Effector memory CD8-positive, alpha-beta T cell (primary cell): Measurements from ENCODE around the gene RASAL2.

Source experiments
- ATAC-seq: fragments of 150-1000 bp; cut with Tn5 transposase; replicated peaks from 2 replicates; pipeline ENCODE4 v1.10.0; 2021; ENCODE audit warnings: mild to moderate bottlenecking, moderate library complexity
- DNase-seq, 3 experiments: peaks; one replicate each; pipeline ENCODE4 v3.0.0; 2021
- H3K27ac Mint-ChIP-seq, 2 donors: one replicate each; pipeline ENCODE4 v1.8.0; 2022; ENCODE audit warnings: mild to moderate bottlenecking in 2 of 2, mixed read lengths in 2 of 2, moderate library complexity in 2 of 2
- H3K27me3 Mint-ChIP-seq, 2 donors: one replicate each; pipeline ENCODE4 v1.8.0; 2022; ENCODE audit warnings: mixed read lengths in 2 of 2
- H3K36me3 Mint-ChIP-seq: one replicate; pipeline ENCODE4 v1.8.0; 2022; ENCODE audit warnings: mild to moderate bottlenecking, moderate library complexity, mixed read lengths; ENCODE audit not compliant: insufficient read depth
- H3K4me1 Mint-ChIP-seq, 2 donors: one replicate each; pipeline ENCODE4 v1.8.0; 2022; ENCODE audit warnings: low read depth in 2 of 2, mixed read lengths in 2 of 2
- H3K4me3 Mint-ChIP-seq, 2 donors: one replicate each; pipeline ENCODE4 v1.8.0; 2022; ENCODE audit warnings: mild to moderate bottlenecking in 2 of 2, mixed read lengths in 2 of 2, moderate library complexity in 2 of 2
- H3K9me3 Mint-ChIP-seq, 2 donors: one replicate each; pipeline ENCODE4 v1.8.0; 2022; ENCODE audit warnings: mixed read lengths in 2 of 2

RASAL2 gene

DNA sequence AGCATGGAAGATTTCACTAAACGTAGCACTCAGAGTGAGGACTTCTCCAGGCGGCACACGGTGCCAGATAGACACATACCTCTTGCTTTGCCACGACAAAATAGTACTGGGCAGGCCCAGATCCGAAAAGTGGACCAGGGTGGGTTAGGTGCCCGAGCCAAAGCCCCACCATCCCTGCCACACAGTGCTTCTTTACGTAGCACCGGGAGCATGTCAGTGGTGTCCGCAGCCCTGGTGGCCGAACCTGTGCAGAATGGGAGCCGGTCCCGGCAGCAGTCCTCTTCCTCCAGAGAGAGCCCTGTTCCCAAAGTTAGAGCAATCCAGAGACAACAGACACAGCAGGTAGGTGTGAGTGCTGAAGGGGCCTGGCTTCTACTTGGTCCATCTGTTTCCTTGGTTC lies 364.3 kb downstream of the RASAL2 start:
- no peaks in the 10 kb centered on the region for H3K9me3 Mint-ChIP-seq
- no peak for ATAC-seq
- no peak overlapping the region for H3K4me3 Mint-ChIP-seq
- no peaks in the 10 kb centered on the region for H3K27me3 Mint-ChIP-seq
- no peak overlapping the region for H3K27ac Mint-ChIP-seq
- H3K36me3 Mint-ChIP-seq = no peaks in the 10 kb centered on the region
- no peak for DNase-seq
- no peaks in the 10 kb centered on the region for H3K4me1 Mint-ChIP-seq

DNA sequence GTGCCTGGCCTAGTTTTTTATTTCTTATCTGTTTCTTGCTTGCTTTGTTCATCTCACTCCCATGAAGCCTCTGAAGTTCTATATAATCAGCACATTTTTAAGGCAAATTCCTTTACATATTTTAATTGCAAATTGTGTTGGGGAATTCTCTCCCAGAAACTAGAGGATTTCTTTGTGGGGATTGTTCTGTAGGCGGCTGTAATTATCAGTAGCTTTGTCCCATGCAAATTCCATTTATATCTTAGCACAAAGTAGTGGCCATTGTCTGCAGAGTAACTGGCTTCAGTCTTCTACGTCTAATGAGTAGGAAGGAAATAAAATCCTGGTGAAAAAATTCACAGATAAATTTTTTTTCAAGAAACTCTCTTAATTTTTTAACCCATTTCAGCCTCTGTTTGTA lies 367.2 kb downstream of the RASAL2 start:
- ATAC-seq (no peak), DNase-seq (no peak)
- Mint-ChIP-seq H3K27ac (no peak overlapping the region), H3K4me1 (no peaks in the 10 kb centered on the region), H3K36me3 (no peaks in the 10 kb centered on the region), H3K9me3 (no peaks in the 10 kb centered on the region), H3K27me3 (peaks cover 0 to 6% of the 10 kb centered on the region in 2 donors), H3K4me3 (no peak overlapping the region)

DNA sequence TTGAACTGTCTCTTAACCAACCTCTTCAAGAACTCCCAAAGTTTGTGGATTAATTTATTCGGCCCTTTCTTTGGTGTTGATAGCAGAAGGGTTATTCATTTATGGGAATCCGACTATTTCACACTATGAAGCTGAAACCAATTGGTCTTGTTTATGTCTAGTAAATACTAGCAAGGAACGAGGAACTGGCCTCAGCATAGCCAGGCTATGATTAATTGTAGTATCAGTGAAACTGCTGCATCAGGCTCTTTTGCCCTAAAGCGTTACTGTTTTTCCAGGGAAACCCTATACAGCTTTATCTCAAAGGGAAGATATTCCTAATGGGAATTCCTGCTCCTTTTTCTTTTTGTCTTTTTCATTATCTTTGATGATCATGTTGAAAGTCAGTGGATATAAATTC lies 367.8 kb downstream of the RASAL2 start:
- H3K4me1 Mint-ChIP-seq = no peaks in the 10 kb centered on the region
- no peaks in the 10 kb centered on the region for H3K36me3 Mint-ChIP-seq
- peaks cover 0 to 8% of the 10 kb centered on the region in 2 donors for H3K27me3 Mint-ChIP-seq
- no peak overlapping the region for H3K27ac Mint-ChIP-seq
- H3K4me3 Mint-ChIP-seq = no peak overlapping the region
- ATAC-seq = no peak
- H3K9me3 Mint-ChIP-seq = no peaks in the 10 kb centered on the region
- DNase-seq = no peak

DNA sequence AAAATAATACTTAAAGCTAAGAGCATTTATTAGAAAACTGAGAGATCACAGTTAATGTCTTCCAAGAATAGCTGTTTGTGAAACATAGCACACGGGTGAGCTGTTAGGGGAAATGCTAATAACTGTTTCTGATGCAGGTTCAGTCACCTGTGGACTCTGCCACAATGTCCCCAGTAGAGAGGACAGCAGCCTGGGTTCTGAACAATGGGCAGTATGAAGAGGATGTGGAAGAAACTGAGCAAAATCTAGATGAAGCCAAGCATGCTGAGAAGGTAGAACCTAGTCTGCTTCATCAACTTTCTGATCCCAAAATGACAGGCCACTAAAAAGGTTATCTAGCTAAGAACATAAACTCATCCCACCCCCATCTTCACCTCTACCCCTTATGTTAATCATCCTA lies 370.2 kb downstream of the RASAL2 start:
- no peak for ATAC-seq
- H3K9me3 Mint-ChIP-seq = no peaks in the 10 kb centered on the region
- H3K27me3 Mint-ChIP-seq = peaks cover 8 to 15% of the 10 kb centered on the region in 2 donors
- no peaks in the 10 kb centered on the region for H3K36me3 Mint-ChIP-seq
- no peak overlapping the region for H3K27ac Mint-ChIP-seq
- no peaks in the 10 kb centered on the region for H3K4me1 Mint-ChIP-seq
- DNase-seq = no peak
- no peak overlapping the region for H3K4me3 Mint-ChIP-seq

DNA sequence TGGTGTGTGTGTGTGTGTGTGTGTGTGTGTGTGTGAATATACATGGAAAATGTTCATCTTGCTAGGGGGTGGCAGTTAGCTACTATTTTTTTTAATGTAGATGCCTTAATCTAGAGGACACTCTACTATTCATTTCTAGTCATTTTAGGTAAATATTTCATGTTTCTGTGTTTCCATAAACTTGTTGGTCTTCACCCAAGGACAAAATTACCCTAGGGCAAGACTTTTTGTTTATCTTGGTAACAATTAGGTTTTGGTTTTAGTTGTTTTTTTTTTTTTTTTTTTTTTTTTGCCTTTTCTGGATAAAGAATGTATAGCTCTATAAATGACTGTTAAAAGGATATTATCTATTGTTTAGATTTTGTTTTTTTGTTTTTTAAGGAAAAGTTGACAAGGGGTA lies 370.7 kb downstream of the RASAL2 start:
- Mint-ChIP-seq H3K4me1 (no peaks in the 10 kb centered on the region), H3K27me3 (peaks cover 8 to 15% of the 10 kb centered on the region in 2 donors), H3K4me3 (no peak overlapping the region), H3K27ac (no peak overlapping the region), H3K36me3 (no peaks in the 10 kb centered on the region), H3K9me3 (no peaks in the 10 kb centered on the region)
- no peak for DNase-seq
- no peak for ATAC-seq

DNA sequence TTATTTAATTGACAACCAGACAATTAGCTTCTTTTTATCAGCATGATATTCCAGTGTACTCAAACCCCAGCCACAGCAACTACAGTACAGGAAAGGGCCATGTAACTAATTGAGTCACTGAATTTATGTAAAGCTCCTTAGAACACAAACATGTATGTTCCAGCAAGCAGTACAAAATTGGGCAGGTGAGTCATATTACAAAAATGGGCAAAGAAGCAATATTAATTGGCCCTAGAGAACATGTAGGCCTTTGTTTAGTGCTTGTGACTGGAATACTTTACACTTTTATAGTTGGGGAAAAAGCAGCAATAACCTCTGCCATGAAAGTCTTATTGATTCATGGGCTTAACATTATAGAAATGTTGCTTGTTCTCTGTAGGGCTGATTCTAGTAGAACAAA lies 371.1 kb downstream of the RASAL2 start:
- Mint-ChIP-seq H3K4me1 (no peaks in the 10 kb centered on the region), H3K27me3 (peaks cover 8 to 15% of the 10 kb centered on the region in 2 donors), H3K4me3 (no peak overlapping the region), H3K27ac (no peak overlapping the region), H3K36me3 (no peaks in the 10 kb centered on the region), H3K9me3 (no peaks in the 10 kb centered on the region)
- ATAC-seq (no peak), DNase-seq (no peak)

DNA sequence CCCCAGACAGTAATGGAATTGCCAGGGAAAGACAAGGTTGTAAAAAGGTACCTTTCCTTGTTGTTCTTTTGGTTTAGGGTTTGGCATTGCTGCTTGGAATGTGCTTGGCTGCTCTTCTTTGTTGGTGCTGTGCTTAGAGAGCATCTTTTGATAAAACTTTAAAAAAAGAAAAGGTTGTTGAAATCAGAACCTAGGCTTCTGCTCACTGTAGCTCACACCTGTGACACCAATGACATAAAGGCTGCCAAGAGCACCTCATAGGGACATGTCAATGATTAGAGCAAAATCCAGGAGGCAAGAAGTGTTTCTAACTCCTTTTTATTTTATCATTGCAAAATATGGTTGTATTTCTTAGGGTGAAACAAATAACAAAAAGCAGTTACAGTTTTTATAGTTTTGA lies 373.9 kb downstream of the RASAL2 start:
- peaks cover 13 to 22% of the 10 kb centered on the region in 2 donors for H3K27me3 Mint-ChIP-seq
- no peak for ATAC-seq

DNA sequence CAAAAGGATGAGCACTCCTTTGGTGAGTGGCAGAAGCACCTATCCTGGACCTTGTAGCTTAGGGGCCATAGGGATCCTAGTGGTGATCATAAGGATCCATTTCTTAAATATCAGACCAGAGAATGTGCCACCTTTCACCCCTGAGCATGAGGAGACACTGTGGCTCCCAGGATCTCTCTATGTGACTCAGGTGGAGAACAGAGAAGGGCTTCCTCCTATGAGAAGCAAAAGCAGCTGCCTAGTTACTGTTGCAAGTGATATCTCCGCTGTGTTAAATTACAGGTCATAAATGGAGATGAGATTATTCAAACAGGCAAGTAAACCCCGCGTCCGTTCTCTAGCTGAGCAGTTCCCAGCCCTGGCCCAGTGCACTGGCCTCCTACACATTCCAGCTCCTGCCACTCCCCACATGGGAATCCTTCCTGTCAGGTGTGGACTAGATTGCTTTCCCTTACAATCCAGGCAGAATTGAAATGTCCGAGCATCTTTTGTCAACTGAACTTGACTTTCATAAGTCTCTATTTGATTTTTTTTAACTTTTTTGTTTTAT lies 376.6 kb downstream of the RASAL2 start:
- DNase-seq (no peak), ATAC-seq (no peak)
- Mint-ChIP-seq H3K9me3 (no peaks in the 10 kb centered on the region), H3K27ac (no peak overlapping the region), H3K36me3 (no peaks in the 10 kb centered on the region), H3K4me3 (no peak overlapping the region), H3K27me3 (peaks cover 17 to 22% of the 10 kb centered on the region in 2 donors), H3K4me1 (no peaks in the 10 kb centered on the region)

More for the DNA sequence above, 373.9 kb downstream of the RASAL2 start:
- no peaks in the 10 kb centered on the region for H3K36me3 Mint-ChIP-seq
- H3K27ac Mint-ChIP-seq = no peak overlapping the region
- no peak for DNase-seq
- H3K4me3 Mint-ChIP-seq = no peak overlapping the region
- H3K4me1 Mint-ChIP-seq = no peaks in the 10 kb centered on the region
- no peaks in the 10 kb centered on the region for H3K9me3 Mint-ChIP-seq

DNA sequence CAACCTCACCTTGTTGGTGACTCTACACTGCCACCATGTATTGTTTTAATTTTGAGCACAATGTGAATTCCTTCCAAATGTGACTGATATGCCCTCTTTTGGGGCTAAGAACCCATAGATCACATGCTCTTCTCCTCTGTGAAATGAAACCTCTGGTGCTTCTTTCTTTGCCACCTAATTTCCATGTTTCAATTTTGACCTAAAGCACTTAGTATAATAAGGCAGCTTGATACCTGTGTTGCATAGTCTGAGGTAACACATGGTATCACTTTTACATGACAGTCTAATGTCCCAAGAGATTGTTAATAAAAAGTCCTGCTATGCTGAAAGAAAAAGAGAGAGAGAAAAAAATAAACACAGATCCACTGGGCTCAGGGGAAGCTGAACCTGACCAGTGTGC lies 378.6 kb downstream of the RASAL2 start:
- H3K9me3 Mint-ChIP-seq = no peaks in the 10 kb centered on the region
- DNase-seq (no peak), ATAC-seq (no peak)
- H3K4me3 Mint-ChIP-seq = no peak overlapping the region
- no peaks in the 10 kb centered on the region for H3K4me1 Mint-ChIP-seq
- no peaks in the 10 kb centered on the region for H3K36me3 Mint-ChIP-seq
- no peak overlapping the region for H3K27ac Mint-ChIP-seq
- H3K27me3 Mint-ChIP-seq = peaks cover 14 to 17% of the 10 kb centered on the region in 2 donors

DNA sequence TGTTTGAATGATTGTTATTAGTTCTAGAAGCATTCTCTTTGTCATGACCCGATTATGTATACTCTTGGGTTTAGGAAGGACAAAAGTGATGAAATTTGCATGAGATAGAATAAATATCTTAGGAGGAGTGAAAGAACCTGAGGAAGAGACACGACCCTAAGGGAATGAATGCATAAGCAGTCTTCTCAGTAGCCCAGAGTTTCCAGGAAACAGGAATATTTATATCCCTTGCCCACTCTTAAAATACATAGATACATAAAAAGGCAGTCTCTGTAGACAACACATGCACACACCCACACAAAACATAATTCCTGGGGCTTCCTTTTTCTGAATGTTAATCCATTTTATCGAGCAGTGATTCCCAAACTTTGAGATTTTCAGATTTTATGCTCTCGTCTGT lies 383.5 kb downstream of the RASAL2 start:
- DNase-seq = no peak
- Mint-ChIP-seq H3K9me3 (no peaks in the 10 kb centered on the region), H3K4me3 (no peak overlapping the region), H3K27me3 (peaks cover 5 to 8% of the 10 kb centered on the region in 2 donors), H3K4me1 (no peaks in the 10 kb centered on the region), H3K36me3 (no peaks in the 10 kb centered on the region), H3K27ac (no peak overlapping the region)
- no peak for ATAC-seq

DNA sequence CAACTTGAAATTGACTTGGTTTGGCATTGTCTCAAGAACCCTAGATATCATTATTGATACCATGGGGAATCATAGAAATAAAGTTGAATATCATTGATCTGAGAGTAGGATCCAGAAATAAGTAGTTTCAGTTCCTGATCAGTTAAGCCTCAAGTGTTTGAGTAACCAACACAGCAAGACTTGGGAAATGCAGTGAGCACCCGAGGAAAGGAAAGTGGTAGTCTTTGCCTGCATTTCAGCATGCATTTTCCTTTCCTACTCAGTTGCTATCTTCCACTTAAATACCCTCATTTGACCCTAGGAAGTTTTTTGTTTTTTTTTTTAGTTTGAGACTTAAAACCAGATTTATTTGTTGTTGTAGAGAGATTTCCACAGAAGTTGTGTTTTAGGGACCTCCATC lies 383.9 kb downstream of the RASAL2 start:
- Mint-ChIP-seq H3K9me3 (no peaks in the 10 kb centered on the region), H3K27ac (no peak overlapping the region), H3K4me1 (no peaks in the 10 kb centered on the region), H3K36me3 (no peaks in the 10 kb centered on the region), H3K4me3 (no peak overlapping the region), H3K27me3 (peaks cover under 1 to 3% of the 10 kb centered on the region in 2 donors)
- ATAC-seq (no peak), DNase-seq (no peak)

DNA sequence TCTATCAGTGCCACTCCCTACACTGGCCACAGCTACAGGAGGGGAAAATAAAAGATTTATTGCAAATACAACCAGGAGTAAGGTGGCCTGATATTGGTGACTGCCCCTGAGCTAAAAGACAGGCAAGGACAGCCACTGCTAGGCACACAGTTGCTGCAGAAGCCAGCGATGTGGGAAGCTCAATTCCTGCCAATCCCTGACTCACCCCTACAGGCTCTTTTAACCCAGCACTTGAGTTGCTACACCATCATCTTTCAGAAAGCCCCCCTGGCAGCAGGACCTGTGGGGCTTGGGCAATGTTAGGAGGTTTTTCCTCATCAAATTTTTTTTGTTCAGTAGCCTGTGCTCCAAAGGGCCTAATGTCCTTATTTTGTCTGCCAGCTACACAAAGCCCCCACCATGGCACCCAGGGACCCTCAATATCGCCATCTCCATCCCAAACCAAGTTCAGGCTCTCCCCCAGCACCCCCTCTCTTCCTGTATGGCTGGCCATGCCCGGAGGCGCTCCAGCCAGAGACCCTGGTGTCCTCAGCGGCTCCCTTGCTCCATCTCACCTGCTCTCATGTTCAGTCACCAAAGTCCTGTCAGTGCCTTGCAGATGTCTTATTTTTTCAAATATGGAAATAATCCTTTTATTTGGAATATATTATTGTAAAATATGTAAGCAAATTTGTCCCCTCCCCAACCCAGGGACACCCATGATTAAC lies 389.5 kb downstream of the RASAL2 start:
- Mint-ChIP-seq H3K27ac (no peak overlapping the region), H3K36me3 (no peaks in the 10 kb centered on the region), H3K27me3 (peaks cover 12 to 23% of the 10 kb centered on the region in 2 donors), H3K4me3 (no peak overlapping the region), H3K4me1 (no peaks in the 10 kb centered on the region), H3K9me3 (no peaks in the 10 kb centered on the region)
- DNase-seq = no peak
- ATAC-seq = no peak

DNA sequence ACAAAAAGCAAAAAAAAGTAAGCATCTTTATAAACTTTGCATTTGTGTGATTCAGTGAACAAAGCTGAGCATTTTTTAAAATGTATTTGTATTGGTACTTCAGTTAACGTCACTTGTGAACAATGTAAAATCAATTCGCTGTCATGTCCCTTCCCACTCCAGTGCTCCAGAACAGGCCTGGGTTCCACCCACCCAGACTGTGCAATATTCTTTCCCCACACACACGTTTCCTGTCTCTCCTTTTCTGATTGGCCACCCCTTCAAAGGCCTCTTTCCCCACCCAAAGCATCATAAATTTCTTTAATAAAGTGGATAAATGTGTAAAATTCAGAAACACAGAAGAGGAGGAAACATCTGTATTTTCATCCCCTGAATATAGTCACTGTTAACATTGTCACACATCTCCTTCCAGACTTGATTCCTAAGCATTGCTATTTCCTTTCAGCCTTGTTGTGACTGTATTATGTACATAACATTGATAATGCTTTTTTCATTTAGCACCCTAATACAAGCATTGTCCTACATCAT lies 390.9 kb downstream of the RASAL2 start:
- Mint-ChIP-seq H3K27ac (no peak overlapping the region), H3K36me3 (no peaks in the 10 kb centered on the region), H3K4me1 (no peaks in the 10 kb centered on the region), H3K27me3 (peaks cover 15 to 31% of the 10 kb centered on the region in 2 donors), H3K9me3 (no peaks in the 10 kb centered on the region), H3K4me3 (no peak overlapping the region)
- DNase-seq (no peak), ATAC-seq (no peak)

DNA sequence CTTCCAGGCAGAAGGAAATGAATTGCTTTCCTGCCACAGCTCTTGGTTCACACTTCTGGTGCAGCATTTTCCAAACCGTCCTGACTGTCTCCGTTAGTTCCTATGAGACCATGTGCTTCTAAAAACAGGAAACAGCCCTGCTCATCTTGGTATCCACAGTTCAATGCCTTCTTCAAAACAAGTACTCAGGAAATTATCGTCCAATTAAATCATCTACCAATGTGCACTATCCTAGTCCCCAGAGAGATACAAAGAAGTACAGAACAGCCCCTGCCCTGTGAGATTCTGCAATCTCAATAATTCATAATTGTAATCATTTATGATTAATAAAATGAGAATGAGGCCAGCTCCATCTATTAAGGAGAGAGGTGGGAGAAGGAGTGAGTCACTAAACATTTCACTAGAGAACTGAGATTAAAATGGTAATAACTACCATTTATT lies 391.7 kb downstream of the RASAL2 start:
- no peaks in the 10 kb centered on the region for H3K36me3 Mint-ChIP-seq
- H3K27ac Mint-ChIP-seq = no peak overlapping the region
- no peaks in the 10 kb centered on the region for H3K9me3 Mint-ChIP-seq
- peaks cover 15 to 31% of the 10 kb centered on the region in 2 donors for H3K27me3 Mint-ChIP-seq
- no peak for DNase-seq
- no peaks in the 10 kb centered on the region for H3K4me1 Mint-ChIP-seq
- no peak for ATAC-seq
- H3K4me3 Mint-ChIP-seq = no peak overlapping the region
